ENCODE data around the gene FGD4. TPM values are rescaled to one million over a fixed set of nuclear protein-coding genes. Genes with fewer than 3 reads are reported as not detected.

The FGD4 gene
- total and polyA plus RNA-seq, 4 donors, result 4.8 to 64.6 (median 24.2) TPM

- 0 to 1% methylated on average over 14 of the region's 14 CpGs for WGBS, 2 donors
- H3K27me3 ChIP-seq (ENCODE audit: control insufficient read depth in 3 of 3, insufficient read depth in 3 of 3, low read length in 2 of 3), result no peaks in the 10 kb centered on the region
- peak overlapping the region; percentile 97 to 98 for H3K27ac ChIP-seq (ENCODE audit: low read depth in 1 of 2, low read length in 1 of 2)
- H3K4me3 ChIP-seq, result peak overlapping the region; percentile 88
- peak in 1 of 3 donors; percentile 62 for DNase-seq
- no peak for TF ChIP-seq CTCF (IDR thresholded peaks at IDR 0.05; ENCODE audit: control extremely low read depth, extremely low read depth)
- peak overlapping the region; percentile 80 to 83 for H3K9ac ChIP-seq (ENCODE audit: insufficient read depth in 1 of 2, low read length in 2 of 2)
- ATAC-seq (ENCODE audit: insufficient read depth, low FRiP score), result peak; percentile 5
- no peaks in the 10 kb centered on the region for H3K9me3 ChIP-seq (ENCODE audit: control insufficient read depth in 4 of 4, insufficient read depth in 3 of 4, low read length in 3 of 4)
- H3K4me1 ChIP-seq (ENCODE audit: control insufficient read depth in 5 of 5, insufficient read depth in 5 of 5, low read length in 5 of 5), result peaks cover 3 to 12% (median 4%) of the 10 kb centered on the region in 5 donors
- H3K36me3 ChIP-seq (ENCODE audit: control insufficient read depth in 4 of 4, insufficient read depth in 4 of 4, low read length in 4 of 4), result no peaks in the 10 kb centered on the region
Observed at GRCh38 chr12:32679920-32680237, 280.5 kb downstream of the FGD4 start.

DNA sequence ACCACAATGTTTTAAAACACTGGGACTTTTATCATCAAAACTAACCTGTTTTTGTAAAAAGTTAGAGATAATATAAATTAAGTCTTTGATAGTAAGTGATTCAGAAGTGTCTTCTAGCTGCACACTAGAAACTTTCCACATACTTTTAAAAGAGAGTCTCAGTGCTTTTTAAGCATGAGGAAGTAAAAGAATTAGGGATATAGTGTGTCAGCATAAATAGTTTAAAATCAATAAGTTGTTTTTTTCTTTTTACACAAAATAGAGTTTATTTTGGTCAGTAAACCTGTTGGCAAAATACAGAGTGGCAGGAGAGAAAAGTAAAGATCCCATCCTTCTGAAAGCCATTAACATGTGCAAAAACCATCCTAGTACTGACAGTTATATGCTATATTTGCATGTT lies 281.4 kb downstream of the FGD4 start:
- ATAC-seq (ENCODE audit: insufficient read depth, low FRiP score) (no peak), DNase-seq (no peak)
- Histone ChIP-seq H3K9me3 (ENCODE audit: control insufficient read depth in 4 of 4, insufficient read depth in 3 of 4, low read length in 3 of 4) (no peaks in the 10 kb centered on the region), H3K9ac (ENCODE audit: insufficient read depth in 1 of 2, low read length in 2 of 2) (peak overlapping the region in 1 of 2 donors; percentile 80), H3K4me1 (ENCODE audit: control insufficient read depth in 5 of 5, insufficient read depth in 5 of 5, low read length in 5 of 5) (peaks cover 3 to 12% (median 4%) of the 10 kb centered on the region in 5 donors), H3K36me3 (ENCODE audit: control insufficient read depth in 4 of 4, insufficient read depth in 4 of 4, low read length in 4 of 4) (peaks cover 0 to 4% (median 0%) of the 10 kb centered on the region in 4 donors), H3K27me3 (ENCODE audit: control insufficient read depth in 3 of 3, insufficient read depth in 3 of 3, low read length in 2 of 3) (no peaks in the 10 kb centered on the region), H3K4me3 (no peak overlapping the region), H3K27ac (ENCODE audit: low read depth in 1 of 2, low read length in 1 of 2) (no peak overlapping the region)
- TF ChIP-seq CTCF (IDR thresholded peaks at IDR 0.05; ENCODE audit: control extremely low read depth, extremely low read depth), result no peak

DNA sequence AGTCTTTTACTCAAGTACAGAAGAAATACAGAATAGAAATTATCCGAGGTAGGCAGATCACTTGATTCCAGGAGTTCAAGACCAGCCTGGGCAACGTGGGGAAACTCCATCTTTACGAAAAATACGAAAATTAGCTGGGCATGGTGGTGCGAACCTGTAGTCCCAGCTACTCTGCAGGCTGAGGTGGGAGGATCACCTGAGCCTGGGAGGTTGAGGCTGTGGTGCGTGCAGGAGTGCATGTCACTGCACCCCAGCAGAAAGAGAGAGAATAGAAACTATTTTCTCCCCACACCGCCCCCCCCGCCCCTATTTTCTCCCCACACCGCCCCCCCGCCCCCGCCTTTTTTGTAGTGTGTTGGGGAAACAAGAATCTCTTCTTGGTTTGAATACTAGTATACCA lies 281.9 kb downstream of the FGD4 start:
- no peak for DNase-seq
- no peak for TF ChIP-seq CTCF (IDR thresholded peaks at IDR 0.05; ENCODE audit: control extremely low read depth, extremely low read depth)
- no peak overlapping the region for H3K9ac ChIP-seq (ENCODE audit: insufficient read depth in 1 of 2, low read length in 2 of 2)

GRCh38 chr12:32686340-32686739 lies 287.0 kb downstream of the FGD4 start:
- no peak for TF ChIP-seq CTCF (IDR thresholded peaks at IDR 0.05; ENCODE audit: control extremely low read depth, extremely low read depth)
- Histone ChIP-seq H3K27ac (ENCODE audit: low read depth in 1 of 2, low read length in 1 of 2) (no peak overlapping the region), H3K27me3 (ENCODE audit: control insufficient read depth in 3 of 3, insufficient read depth in 3 of 3, low read length in 2 of 3) (no peaks in the 10 kb centered on the region), H3K9me3 (ENCODE audit: control insufficient read depth in 4 of 4, insufficient read depth in 3 of 4, low read length in 3 of 4) (no peaks in the 10 kb centered on the region), H3K4me1 (ENCODE audit: control insufficient read depth in 5 of 5, insufficient read depth in 5 of 5, low read length in 5 of 5) (peaks cover 0 to 6% (median 0%) of the 10 kb centered on the region in 5 donors), H3K36me3 (ENCODE audit: control insufficient read depth in 4 of 4, insufficient read depth in 4 of 4, low read length in 4 of 4) (peaks cover 0 to 4% (median 1%) of the 10 kb centered on the region in 4 donors), H3K9ac (ENCODE audit: insufficient read depth in 1 of 2, low read length in 2 of 2) (no peak overlapping the region), H3K4me3 (no peak overlapping the region)
- ATAC-seq (ENCODE audit: insufficient read depth, low FRiP score) (no peak), DNase-seq (no peak)
- 95% methylated on average over 1 of the region's 1 CpG for WGBS, 2 donors

More for the DNA sequence above, 281.9 kb downstream of the FGD4 start:
- ATAC-seq (ENCODE audit: insufficient read depth, low FRiP score), result no peak
- Histone ChIP-seq H3K9me3 (ENCODE audit: control insufficient read depth in 4 of 4, insufficient read depth in 3 of 4, low read length in 3 of 4) (no peaks in the 10 kb centered on the region), H3K4me3 (no peak overlapping the region), H3K27me3 (ENCODE audit: control insufficient read depth in 3 of 3, insufficient read depth in 3 of 3, low read length in 2 of 3) (no peaks in the 10 kb centered on the region), H3K4me1 (ENCODE audit: control insufficient read depth in 5 of 5, insufficient read depth in 5 of 5, low read length in 5 of 5) (peaks cover 3 to 12% (median 4%) of the 10 kb centered on the region in 5 donors), H3K36me3 (ENCODE audit: control insufficient read depth in 4 of 4, insufficient read depth in 4 of 4, low read length in 4 of 4) (peaks cover 0 to 4% (median 0%) of the 10 kb centered on the region in 4 donors), H3K27ac (ENCODE audit: low read depth in 1 of 2, low read length in 1 of 2) (no peak overlapping the region)
- 85 to 91% methylated on average over 11 of the region's 11 CpGs for WGBS, 2 donors

All from lung (tissue), 12 donors.